Sigmoid colon (tissue), 3 donors: Measurements from ENCODE around the gene LILRA5.

Experiments used
- CTCF ChIP-seq, 4 experiments: fragments of 450-650 bp in 3 of 4; fragments of 200-600 bp in 1 of 4; IDR thresholded peaks; one replicate each; pipeline ENCODE4 v1.5.1; 2016 to 2019; ENCODE audit warnings: antibody characterized with exemption in 4 of 4, mild to moderate bottlenecking in 3 of 4, moderate library complexity in 2 of 4
- POLR2A ChIP-seq, 2 donors: fragments of 450-650 bp; IDR thresholded peaks; one replicate each; pipeline ENCODE4 v1.6.1; 2016; ENCODE audit warnings: antibody characterized with exemption in 2 of 2, mild to moderate bottlenecking in 2 of 2, moderate library complexity in 2 of 2

DNA sequence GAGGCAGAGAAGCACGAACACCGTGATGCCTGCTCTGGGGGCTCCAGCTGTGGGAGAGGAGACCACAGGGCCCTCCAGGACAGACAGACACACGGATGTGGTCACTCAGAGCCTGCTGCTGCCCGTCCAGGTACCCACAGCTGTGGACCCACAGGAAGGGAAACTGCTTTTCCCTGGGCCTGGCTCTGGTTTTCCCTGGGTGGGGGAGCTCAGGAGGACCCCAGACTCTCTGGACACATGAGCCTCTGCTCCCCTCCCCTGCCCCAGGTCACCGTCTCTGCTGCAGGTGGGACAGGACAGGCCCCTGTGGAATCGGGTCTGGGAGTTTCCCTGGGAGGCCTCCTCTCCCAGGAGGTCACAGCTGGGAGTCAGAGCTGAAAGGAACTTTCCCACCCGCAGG is 18.7 kb upstream of the LILRA5 start:
- TF ChIP-seq POLR2A (IDR thresholded peaks at IDR 0.05) (no peak), CTCF (IDR thresholded peaks at IDR 0.05) (no peak)
